ENCODE data around the gene MRAP.

DNA sequence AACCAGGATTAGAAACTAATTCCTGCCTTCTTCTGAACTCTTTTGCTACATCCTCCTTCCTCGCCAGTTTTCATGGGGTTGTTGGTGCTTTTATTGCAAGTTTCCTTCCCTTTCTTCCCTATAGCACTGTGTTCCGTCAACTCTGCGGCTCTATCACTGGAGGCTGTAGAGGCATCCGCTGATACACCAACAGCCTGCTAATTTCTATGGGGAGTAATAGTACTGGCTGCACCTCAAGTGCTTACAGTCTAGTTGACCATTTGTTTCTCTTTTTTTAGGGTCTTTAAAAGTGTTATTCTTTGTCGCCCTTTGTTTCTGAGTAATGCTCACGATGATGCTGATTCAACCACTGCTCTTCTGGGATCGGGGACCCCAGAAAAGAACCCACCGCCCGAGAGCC is 20.6 kb upstream of the MRAP start:
- TF ChIP-seq, protein P1, sequence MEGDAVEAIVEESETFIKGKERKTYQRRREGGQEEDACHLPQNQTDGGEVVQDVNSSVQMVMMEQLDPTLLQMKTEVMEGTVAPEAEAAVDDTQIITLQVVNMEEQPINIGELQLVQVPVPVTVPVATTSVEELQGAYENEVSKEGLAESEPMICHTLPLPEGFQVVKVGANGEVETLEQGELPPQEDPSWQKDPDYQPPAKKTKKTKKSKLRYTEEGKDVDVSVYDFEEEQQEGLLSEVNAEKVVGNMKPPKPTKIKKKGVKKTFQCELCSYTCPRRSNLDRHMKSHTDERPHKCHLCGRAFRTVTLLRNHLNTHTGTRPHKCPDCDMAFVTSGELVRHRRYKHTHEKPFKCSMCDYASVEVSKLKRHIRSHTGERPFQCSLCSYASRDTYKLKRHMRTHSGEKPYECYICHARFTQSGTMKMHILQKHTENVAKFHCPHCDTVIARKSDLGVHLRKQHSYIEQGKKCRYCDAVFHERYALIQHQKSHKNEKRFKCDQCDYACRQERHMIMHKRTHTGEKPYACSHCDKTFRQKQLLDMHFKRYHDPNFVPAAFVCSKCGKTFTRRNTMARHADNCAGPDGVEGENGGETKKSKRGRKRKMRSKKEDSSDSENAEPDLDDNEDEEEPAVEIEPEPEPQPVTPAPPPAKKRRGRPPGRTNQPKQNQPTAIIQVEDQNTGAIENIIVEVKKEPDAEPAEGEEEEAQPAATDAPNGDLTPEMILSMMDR (IDR thresholded peaks at IDR 0.05; ENCODE audit: low read length) = no peak
- no peak for TF ChIP-seq EZH2phosphoT487 (IDR thresholded peaks at IDR 0.05; ENCODE audit: low read length)
- no peak for TF ChIP-seq EZH2 (optimal IDR thresholded peaks at IDR 0.05; ENCODE audit: low read depth, low read length)
